WTC11 (cell line): ENCODE results near the gene SLIT3. TPM values are rescaled to one million over a fixed set of nuclear protein-coding genes. Genes with fewer than 3 reads are reported as not detected.

Source experiments
- ATAC-seq: fragments of 200-7000 bp; cut with Tn5 transposase; 2 replicates; pipeline ENCODE4 v1.10.0; 2021; ENCODE audit warnings: mild to moderate bottlenecking, moderate library complexity
- CTCF ChIA-PET: fragments of 300-600 bp; sonication (Branson Sonifier 250); formaldehyde crosslinking; loops from one replicate; lab custom pipeline; 2021; ENCODE audit warnings: antibody characterized with exemption; lab: Charles Lee
- POLR2A ChIA-PET: fragments of 350-600 bp; sonication (Branson Sonifier 250); formaldehyde crosslinking; loops from one replicate; lab custom pipeline; 2021; ENCODE audit warnings: antibody characterized with exemption; lab: Charles Lee
- DNase-seq: peaks from one replicate; pipeline ENCODE4 v3.0.0; 2021; ENCODE audit warnings: low spot score
- H3K27ac Mint-ChIP-seq: 2 replicates; pipeline ENCODE4 v1.8.0; 2021; ENCODE audit warnings: mixed read lengths
- H3K27me3 Mint-ChIP-seq: 2 replicates; pipeline ENCODE4 v1.8.0; 2021; ENCODE audit warnings: low read depth, mild to moderate bottlenecking, moderate library complexity, mixed read lengths
- H3K36me3 Mint-ChIP-seq: 2 replicates; pipeline ENCODE4 v1.8.0; 2021; ENCODE audit warnings: mixed read lengths
- H3K4me1 Mint-ChIP-seq: 2 replicates; pipeline ENCODE4 v1.8.0; 2022; ENCODE audit warnings: mixed read lengths
- H3K4me3 Mint-ChIP-seq: 2 replicates; pipeline ENCODE4 v1.8.0; 2021; ENCODE audit warnings: mild to moderate bottlenecking, moderate library complexity, mixed read lengths
- H3K9me3 Mint-ChIP-seq: 2 replicates; pipeline ENCODE4 v1.8.0; 2021; ENCODE audit warnings: mixed read lengths
- CBFB ChIP-seq: sonication (generic); formaldehyde crosslinking; IDR thresholded peaks from 2 replicates; pipeline ENCODE4 v1.8.1; 2022; ENCODE audit warnings: mild to moderate bottlenecking, low read depth, missing genetic modification reagents
- CREB1 ChIP-seq: sonication (generic); formaldehyde crosslinking; IDR thresholded peaks from 2 replicates; pipeline ENCODE4 v1.8.0; 2023; ENCODE audit warnings: mild to moderate bottlenecking, missing genetic modification reagents
- ESRRA ChIP-seq: sonication (generic); formaldehyde crosslinking; IDR thresholded peaks from 2 replicates; pipeline ENCODE4 v1.8.1; 2022; ENCODE audit warnings: mild to moderate bottlenecking, missing genetic modification reagents, borderline replicate concordance
- FOXP4 ChIP-seq: sonication (generic); formaldehyde crosslinking; IDR thresholded peaks from 2 replicates; pipeline ENCODE4 v1.8.0; 2022; ENCODE audit warnings: mild to moderate bottlenecking, missing genetic modification reagents
- GRHL2 ChIP-seq: fragments of 250-450 bp; sonication (Bioruptor Pico); IDR thresholded peaks from 2 replicates; pipeline ENCODE4 v1.8.0; 2022; ENCODE audit warnings: mild to moderate bottlenecking, moderate library complexity; ENCODE audit not compliant: insufficient replicate concordance, severe bottlenecking
- GTF2I ChIP-seq: fragments of 250-450 bp; sonication (Bioruptor Pico); conservative IDR thresholded peaks from 2 replicates; pipeline ENCODE4 v1.4.0; 2021; ENCODE audit warnings: mild to moderate bottlenecking
- HMGXB4 ChIP-seq: sonication (generic); formaldehyde crosslinking; IDR thresholded peaks from 2 replicates; pipeline ENCODE4 v1.8.1; 2023; ENCODE audit warnings: mild to moderate bottlenecking, moderate library complexity, missing genetic modification reagents
- IRF2 ChIP-seq: sonication (generic); formaldehyde crosslinking; IDR thresholded peaks from 2 replicates; pipeline ENCODE4 v1.8.0; 2022; ENCODE audit warnings: low read depth, missing genetic modification reagents, borderline replicate concordance
- JUN ChIP-seq: sonication (generic); formaldehyde crosslinking; IDR thresholded peaks from 2 replicates; pipeline ENCODE4 v1.8.0; 2023; ENCODE audit warnings: mild to moderate bottlenecking, missing genetic modification reagents
- MLX ChIP-seq: sonication (generic); formaldehyde crosslinking; IDR thresholded peaks from 2 replicates; pipeline ENCODE4 v1.8.1; 2023; ENCODE audit warnings: mild to moderate bottlenecking, missing genetic modification reagents, moderate library complexity
- MXD4 ChIP-seq: fragments of 250-450 bp; sonication (Bioruptor Pico); IDR thresholded peaks from 2 replicates; pipeline ENCODE4 v1.8.0; 2021; ENCODE audit warnings: mild to moderate bottlenecking, moderate library complexity, borderline replicate concordance
- NFE2L1 ChIP-seq: sonication (generic); formaldehyde crosslinking; IDR thresholded peaks from 2 replicates; pipeline ENCODE4 v1.8.1; 2023; ENCODE audit warnings: missing genetic modification reagents
- RELA ChIP-seq: sonication (generic); formaldehyde crosslinking; IDR thresholded peaks from 2 replicates; pipeline ENCODE4 v1.8.1; 2022; ENCODE audit warnings: missing genetic modification reagents, mild to moderate bottlenecking, borderline replicate concordance
- RORB ChIP-seq: fragments of 250-450 bp; sonication (Bioruptor Pico); IDR thresholded peaks from 2 replicates; pipeline ENCODE4 v1.9.0; 2021; ENCODE audit warnings: mild to moderate bottlenecking
- SMAD3 ChIP-seq: sonication (generic); formaldehyde crosslinking; IDR thresholded peaks from 2 replicates; pipeline ENCODE4 v1.8.0; 2022; ENCODE audit warnings: missing genetic modification reagents, mild to moderate bottlenecking, borderline replicate concordance
- SOX15 ChIP-seq: fragments of 250-450 bp; sonication (Bioruptor Pico); IDR thresholded peaks from 2 replicates; pipeline ENCODE4 v1.9.0; 2021; ENCODE audit warnings: mild to moderate bottlenecking
- TEAD1 ChIP-seq: sonication (generic); formaldehyde crosslinking; IDR thresholded peaks from 2 replicates; pipeline ENCODE4 v1.8.0; 2022; ENCODE audit warnings: mild to moderate bottlenecking, missing genetic modification reagents
- ZMAT4 ChIP-seq: fragments of 250-450 bp; sonication (Bioruptor Pico); IDR thresholded peaks from 2 replicates; pipeline ENCODE4 v1.9.0; 2021; ENCODE audit warnings: mild to moderate bottlenecking
- ZNF121 ChIP-seq: sonication (generic); formaldehyde crosslinking; IDR thresholded peaks from 2 replicates; pipeline ENCODE4 v1.8.0; 2023; ENCODE audit warnings: missing genetic modification reagents
- ZNF281 ChIP-seq: sonication (generic); formaldehyde crosslinking; IDR thresholded peaks from 2 replicates; pipeline ENCODE4 v1.8.0; 2023; ENCODE audit warnings: mild to moderate bottlenecking, missing genetic modification reagents
- ZNF416 ChIP-seq: fragments of 250-450 bp; sonication (Bioruptor Pico); IDR thresholded peaks from 2 replicates; pipeline ENCODE4 v1.9.0; 2021; ENCODE audit warnings: mild to moderate bottlenecking, inconsistent platforms
- ZNF423 ChIP-seq: fragments of 250-450 bp; sonication (Bioruptor Pico); IDR thresholded peaks from 2 replicates; pipeline ENCODE4 v2.1.2; 2022; ENCODE audit warnings: mild to moderate bottlenecking, moderate library complexity
- ZNF532 ChIP-seq: fragments of 250-450 bp; sonication (Bioruptor Pico); IDR thresholded peaks from 2 replicates; pipeline ENCODE4 v1.9.0; 2021; ENCODE audit warnings: mild to moderate bottlenecking, borderline replicate concordance
- total RNA-seq: library from RNA; stranded (reverse); gene quantifications from 3 replicates; pipeline ENCODE4 v1.2.3, GENCODE V29; 2021

SLIT3 gene
- total RNA-seq, 1 experiment from 2014 or later, result 1.9 TPM

GRCh38 chr5:168724227-168724626 is 576.7 kb downstream of the SLIT3 start (continued):
- TF ChIP-seq HMGXB4 (no peak), RELA (CRISPR knock-in tag) (no peak), JUN (CRISPR knock-in tag) (no peak), TEAD1 (CRISPR knock-in tag) (no peak), SOX15 (CRISPR knock-in tag) (no peak), MLX (CRISPR knock-in tag) (no peak), RORB (CRISPR knock-in tag) (no peak)

GRCh38 chr5:168723037-168723436 is 577.9 kb downstream of the SLIT3 start:
- CTCF ChIA-PET, result interaction anchor here (0.9 to 1.4 kb wide), 3 partner anchors 16 to 224 kb away, joined by 3 to 7 read pairs (median 5); no protein-coding TSS in a partner anchor
- no peak for ATAC-seq
- Mint-ChIP-seq H3K36me3 (no peaks in the 10 kb centered on the region), H3K9me3 (peaks cover 7% of the 10 kb centered on the region), H3K27ac (no peak overlapping the region), H3K27me3 (no peaks in the 10 kb centered on the region), H3K4me1 (peaks cover 23% of the 10 kb centered on the region)
- TF ChIP-seq MLX (CRISPR knock-in tag) (no peak), ZMAT4 (CRISPR knock-in tag) (no peak), ESRRA (CRISPR knock-in tag) (no peak), IRF2 (CRISPR knock-in tag) (no peak), ZNF121 (CRISPR knock-in tag) (no peak), SMAD3 (CRISPR knock-in tag) (no peak), NFE2L1 (no peak), CREB1 (CRISPR knock-in tag) (no peak), MXD4 (no peak), FOXP4 (CRISPR knock-in tag) (no peak), TEAD1 (CRISPR knock-in tag) (no peak), ZNF416 (CRISPR knock-in tag) (no peak), GRHL2 (CRISPR knock-in tag) (no peak), SOX15 (CRISPR knock-in tag) (no peak), ZNF532 (CRISPR knock-in tag) (no peak), GTF2I (CRISPR knock-in tag) (no peak), ZNF423 (no peak), CBFB (CRISPR knock-in tag) (no peak), ZNF281 (CRISPR knock-in tag) (no peak)
- TF ChIP-seq, all 79 proteins: peak for 0
- H3K4me3 Mint-ChIP-seq, result no peak overlapping the region
- POLR2A ChIA-PET, result no interaction called here
- no peak for DNase-seq
